IMR-90 (cell line): ENCODE results near the gene TMPRSS9. TPM values are rescaled to one million over a fixed set of nuclear protein-coding genes. Genes with fewer than 3 reads are reported as not detected.

Experiments
- ATAC-seq: fragments of 200-7000 bp; cut with Tn5 transposase; 2 replicates; pipeline ENCODE4 v1.9.1; 2020; ENCODE audit warnings: low read depth, mild to moderate bottlenecking, moderate library complexity
- BruUV-seq: library from RNA; stranded (reverse); fragments of 400-500 nt; replicated peaks from 2 replicates; lab custom pipeline; 2021; lab: Mats Ljungman, UMichigan
- CTCF ChIA-PET: fragments of 300-600 bp; formaldehyde crosslinking; extraction: SDS; loops from one replicate; lab custom pipeline; 2021; ENCODE audit warnings: antibody characterized with exemption; lab: Yijun Ruan, JAX
- POLR2A ChIA-PET: fragments of 300-600 bp; sonication (Branson Sonifier 250); formaldehyde crosslinking; loops from one replicate; lab custom pipeline; 2022; ENCODE audit warnings: antibody characterized with exemption; ENCODE audit not compliant: unreplicated experiment; lab: Charles Lee
- DNase-seq: peaks from one replicate; pipeline ENCODE4 v3.0.0; 2013
- H2AFZ ChIP-seq: replicated peaks from 2 replicates; pipeline ENCODE3; 2013; ENCODE audit warnings: low read length, mild to moderate bottlenecking; ENCODE audit not compliant: poor library complexity
- H2AK5ac ChIP-seq: 2 replicates; pipeline ENCODE4 v1.6.1; 2013; ENCODE audit warnings: low read depth, low read length, inconsistent platforms
- H2AK9ac ChIP-seq: replicated peaks from 2 replicates; pipeline ENCODE3; 2013; ENCODE audit warnings: mild to moderate bottlenecking, low read depth, low read length, moderate library complexity; ENCODE audit not compliant: poor library complexity
- H2BK120ac ChIP-seq: 2 replicates; pipeline ENCODE4 v1.6.1; 2013; ENCODE audit warnings: low read depth, low read length, inconsistent platforms
- H2BK15ac ChIP-seq: 3 replicates; pipeline ENCODE4 v1.6.1; 2013; ENCODE audit warnings: low read depth, low read length, inconsistent platforms
- H2BK20ac ChIP-seq: 2 replicates; pipeline ENCODE4 v1.6.1; 2013; ENCODE audit warnings: low read depth, mild to moderate bottlenecking, inconsistent platforms, low read length, moderate library complexity
- H2BK5ac ChIP-seq: 2 replicates; pipeline ENCODE4 v1.6.1; 2013; ENCODE audit warnings: mild to moderate bottlenecking, low read depth, low read length, inconsistent platforms; ENCODE audit not compliant: poor library complexity, severe bottlenecking
- H3K14ac ChIP-seq: replicated peaks from 2 replicates; pipeline ENCODE4 v1.6.1; 2013; ENCODE audit warnings: low read depth, low read length, inconsistent platforms
- H3K18ac ChIP-seq: 2 replicates; pipeline ENCODE4 v1.6.1; 2013; ENCODE audit warnings: low read depth, low read length, control low read depth
- H3K23ac ChIP-seq: 2 replicates; pipeline ENCODE4 v1.6.1; 2013; ENCODE audit warnings: low read depth, low read length, inconsistent platforms
- H3K27ac ChIP-seq: 2 replicates; pipeline ENCODE4 v1.5.1; 2013; ENCODE audit warnings: mild to moderate bottlenecking, control low read depth, low read length; ENCODE audit not compliant: insufficient read depth
- H3K27me3 ChIP-seq: 2 replicates; pipeline ENCODE4 v1.6.1; 2013; ENCODE audit warnings: low read length; ENCODE audit not compliant: control insufficient read depth, insufficient read depth
- H3K36me3 ChIP-seq: 2 replicates; pipeline ENCODE4 v1.6.1; 2013; ENCODE audit warnings: low read length, mixed read lengths; ENCODE audit not compliant: control insufficient read depth, insufficient read depth
- H3K4ac ChIP-seq: 2 replicates; pipeline ENCODE4 v1.6.1; 2013; ENCODE audit warnings: low read depth, low read length, inconsistent platforms
- H3K4me1 ChIP-seq: 2 replicates; pipeline ENCODE4 v1.6.1; 2013; ENCODE audit warnings: low read length, mixed read lengths; ENCODE audit not compliant: control insufficient read depth, insufficient read depth
- H3K4me2 ChIP-seq: 2 replicates; pipeline ENCODE4 v1.6.1; 2013; ENCODE audit warnings: low read depth, mild to moderate bottlenecking, control low read depth, low read length, moderate library complexity
- H3K4me3 ChIP-seq: 2 replicates; pipeline ENCODE4 v1.5.1; 2013; ENCODE audit warnings: low read depth, mild to moderate bottlenecking, control low read depth, low read length, moderate library complexity; ENCODE audit not compliant: insufficient read depth
- H3K56ac ChIP-seq: 2 replicates; pipeline ENCODE4 v1.6.1; 2013; ENCODE audit warnings: low read length, inconsistent platforms; ENCODE audit not compliant: insufficient read depth; ENCODE audit errors: extremely low read depth
- H3K79me1 ChIP-seq, 2 experiments: 2 replicates each; pipeline ENCODE4 v1.6.1; 2013; ENCODE audit warnings: low read length in 2 of 2, inconsistent platforms in 1 of 2, low read depth in 1 of 2
- H3K9ac ChIP-seq: 2 replicates; pipeline ENCODE4 v1.6.1; 2013; ENCODE audit warnings: low read depth, low read length, control low read depth
- H3K9me1 ChIP-seq: 2 replicates; pipeline ENCODE4 v1.6.1; 2013; ENCODE audit warnings: low read length, inconsistent platforms; ENCODE audit not compliant: insufficient read depth
- H3K9me3 ChIP-seq: 2 replicates; pipeline ENCODE4 v1.6.1; 2013; ENCODE audit warnings: low read length; ENCODE audit not compliant: control insufficient read depth, insufficient read depth
- H4K20me1 ChIP-seq: 2 replicates; pipeline ENCODE4 v1.6.1; 2013; ENCODE audit warnings: low read length, inconsistent platforms; ENCODE audit not compliant: insufficient read depth
- H4K5ac ChIP-seq: 2 replicates; pipeline ENCODE4 v1.6.1; 2013; ENCODE audit warnings: mild to moderate bottlenecking, low read depth, low read length, control low read depth
- H4K8ac ChIP-seq, 2 experiments: 2 replicates each; pipeline ENCODE4 v1.6.1; 2013; ENCODE audit warnings: low read depth in 2 of 2, low read length in 2 of 2, control low read depth in 1 of 2, inconsistent platforms in 1 of 2
- H4K91ac ChIP-seq: 2 replicates; pipeline ENCODE4 v1.6.1; 2013; ENCODE audit warnings: low read depth, low read length, inconsistent platforms; ENCODE audit not compliant: insufficient read depth
- BHLHE40 ChIP-seq: fragments of 150-350 bp; IDR thresholded peaks from 2 replicates; pipeline ENCODE4 v1.6.1; 2016; ENCODE audit warnings: mild to moderate bottlenecking, low read depth, low read length
- CEBPB ChIP-seq: IDR thresholded peaks from 2 replicates; pipeline ENCODE4 v1.6.1; 2012; ENCODE audit warnings: low read depth, low read length, improper control_type of control experiment
- CHD1 ChIP-seq: IDR thresholded peaks from 2 replicates; pipeline ENCODE4 v1.6.1; 2012; ENCODE audit warnings: low read depth, low read length, improper control_type of control experiment
- CTCF ChIP-seq: conservative IDR thresholded peaks from 2 replicates; pipeline ENCODE4 v1.5.1; 2012; ENCODE audit warnings: mild to moderate bottlenecking, low read depth, low read length, improper control_type of control experiment
- ELK1 ChIP-seq: fragments of 150-350 bp; IDR thresholded peaks from 2 replicates; pipeline ENCODE4 v1.6.1; 2016; ENCODE audit warnings: low read depth, mild to moderate bottlenecking, low read length, moderate library complexity, borderline replicate concordance
- FOS ChIP-seq: fragments of 150-350 bp; IDR thresholded peaks from 2 replicates; pipeline ENCODE4 v1.6.1; 2016; ENCODE audit warnings: low read depth, low read length
- MAFK ChIP-seq: IDR thresholded peaks from 2 replicates; pipeline ENCODE4 v1.6.1; 2012; ENCODE audit warnings: low read depth, low read length, improper control_type of control experiment
- NFE2L2 ChIP-seq: fragments of 150-350 bp; IDR thresholded peaks from 2 replicates; pipeline ENCODE4 v1.6.1; 2016; ENCODE audit warnings: low read depth, mild to moderate bottlenecking, low read length
- RCOR1 ChIP-seq: IDR thresholded peaks from 2 replicates; pipeline ENCODE4 v1.6.1; 2012; ENCODE audit warnings: mild to moderate bottlenecking, low read length, improper control_type of control experiment; ENCODE audit not compliant: insufficient replicate concordance
- SMC3 ChIP-seq: fragments of 150-350 bp; IDR thresholded peaks from 2 replicates; pipeline ENCODE4 v1.6.1; 2016; ENCODE audit warnings: low read depth, mild to moderate bottlenecking, antibody characterized with exemption, low read length, moderate library complexity
- USF2 ChIP-seq: fragments of 150-350 bp; IDR thresholded peaks from 2 replicates; pipeline ENCODE4 v1.6.1; 2017; ENCODE audit warnings: mild to moderate bottlenecking, antibody characterized with exemption, low read length, low read depth
- WGBS, 2 experiments: methylation state at CpG; one replicate each; pipeline versions ENCODE4 v1.1.5 to v1.1.7; 2013; ENCODE audit warnings: missing lambda C conversion rate in 2 of 2; ENCODE audit not compliant: insufficient read length in 1 of 2; ENCODE audit errors: extremely low coverage in 2 of 2; 5-methylcytosine and 5-hydroxymethylcytosine counted together
- dilution Hi-C: fragments of 300-500 bp; cut with HindIII; formaldehyde crosslinking; loops from one replicate; pipeline ENCODE4 v1.14.3; 2018; ENCODE audit warnings: low sequenced_read_pairs; ENCODE audit not compliant: unreplicated experiment
- in situ Hi-C: fragments of 300-500 bp; cut with MboI; formaldehyde crosslinking; loops from 3 replicates; pipeline ENCODE4 v1.14.3; 2019; ENCODE audit warnings: low sequenced_read_pairs, inconsistent platforms, mixed read lengths
- intact Hi-C: fragments of 100-400 bp; cut with micrococcal nuclease; formaldehyde crosslinking; loops from 2 replicates; pipeline ENCODE4 v1.10.0; 2022
- polyA plus RNA-seq, 3 experiments: library from polyadenylated mRNA; depleted of rRNA; stranded (reverse); fragments of >200 nt; gene quantifications; 2 replicates each; pipeline ENCODE4 v1.2.3, GENCODE V29; 2012; ENCODE audit warnings: low replicate concordance in 1 of 3
- total RNA-seq: library from RNA; depleted of rRNA; stranded (reverse); fragments of >200 nt; gene quantifications from 2 replicates; pipeline ENCODE4 v1.2.3, GENCODE V29; 2012

TMPRSS9 gene
- total and polyA plus RNA-seq, 2 of the 4 experiments (the other 2 are of a cell fraction), result not detected

GRCh38 chr19:2323707-2324106 is 36.4 kb upstream of the TMPRSS9 start:
- WGBS, 2 experiments, result 80% methylated on average over 2 of the region's 19 CpGs; no CpG with 5 or more reads in 1 of the 2 experiments
- no peak overlapping the region for H2BK120ac ChIP-seq
- H3K18ac ChIP-seq, result no peak overlapping the region
- no peak overlapping the region for H3K56ac ChIP-seq
- H3K9me1 ChIP-seq, result no peaks in the 10 kb centered on the region
- no peaks in the 10 kb centered on the region for H3K27me3 ChIP-seq
- H4K8ac ChIP-seq, result no peak overlapping the region
- peaks cover 1% of the 10 kb centered on the region; the same call in 1 of the 2 replicates for H3K4me1 ChIP-seq
- no peak overlapping the region for H4K5ac ChIP-seq
- dilution Hi-C loops, result no loop called here
- ATAC-seq (no peak), DNase-seq (no peak)
- no peak overlapping the region for H2AK5ac ChIP-seq
- in situ Hi-C loops, result no loop called here
- H3K4ac ChIP-seq, result no peak overlapping the region
- no TSS peak for BruUV-seq
- peaks cover 14 to 43% of the 10 kb centered on the region in 2 experiments for H3K79me1 ChIP-seq
- no peak overlapping the region for H3K14ac ChIP-seq
- H3K9me3 ChIP-seq, result no peaks in the 10 kb centered on the region
- no peak overlapping the region for H3K27ac ChIP-seq
- H2AK9ac ChIP-seq, result no peak overlapping the region
- H3K36me3 ChIP-seq, result peaks cover 38% of the 10 kb centered on the region
- H2BK5ac ChIP-seq, result no peak overlapping the region
- no peak overlapping the region for H3K9ac ChIP-seq
- TF ChIP-seq MAFK (no peak), ELK1 (no peak), BHLHE40 (no peak), CTCF (no peak), SMC3 (no peak), FOS (no peak), CHD1 (no peak), RCOR1 (no peak), CEBPB (no peak), USF2 (no peak), NFE2L2 (no peak)
- no peak overlapping the region for H2AFZ ChIP-seq
- H2BK15ac ChIP-seq, result no peak overlapping the region
- no peak overlapping the region for H3K23ac ChIP-seq
- no peak overlapping the region for H3K4me3 ChIP-seq
- POLR2A ChIA-PET, result no interaction called here
- H3K4me2 ChIP-seq, result no peak overlapping the region
- H2BK20ac ChIP-seq, result no peak overlapping the region
- intact Hi-C loops, result no loop called here
- no peak overlapping the region for H4K91ac ChIP-seq
- peaks cover 15% of the 10 kb centered on the region for H4K20me1 ChIP-seq
- CTCF ChIA-PET, result no interaction called here
